ENCODE data around the gene CD7. TPM values are rescaled to one million over a fixed set of nuclear protein-coding genes. Genes with fewer than 3 reads are reported as not detected.
A peak's percentile ranks its signal among the peaks of the same experiment; 100 is the strongest.

The CD7 gene
- polyA plus RNA-seq, 1 of the 3 experiments (the other 2 are of a cell fraction), result 0.07 TPM

DNA sequence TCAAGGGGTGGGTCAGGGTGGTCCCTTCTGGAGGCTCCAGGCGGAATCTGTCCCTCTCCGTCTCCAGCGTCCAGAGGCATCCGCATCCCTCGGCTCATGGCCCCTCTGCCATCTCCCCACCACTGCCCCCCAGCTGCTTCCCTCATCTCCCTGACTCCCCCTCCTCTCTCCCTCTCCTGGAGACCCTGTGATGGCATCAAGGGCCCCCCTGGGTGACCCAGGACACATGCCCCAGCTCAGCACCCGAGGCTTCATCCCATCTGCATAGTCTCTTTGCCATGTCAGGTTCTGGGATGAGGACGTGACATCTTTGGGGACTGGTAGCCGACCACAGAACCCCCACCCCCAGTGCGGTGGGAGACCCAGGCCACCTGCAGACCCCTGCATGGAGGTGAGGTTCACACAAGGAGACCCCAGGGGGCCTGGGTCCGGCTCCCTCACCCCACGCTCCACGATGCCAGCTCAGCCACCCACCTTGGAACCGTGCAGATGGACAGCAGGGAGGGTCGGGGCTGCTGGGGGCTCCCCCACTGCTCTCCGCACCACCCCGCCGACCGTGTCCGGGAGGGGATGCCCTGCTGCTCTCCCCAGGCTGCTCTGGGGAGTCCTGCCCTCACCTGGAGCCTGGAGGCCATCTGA, 12.4 kb upstream of the CD7 start:
- Histone ChIP-seq H3K27ac (ENCODE audit: low read depth in 2 of 2, low read length in 1 of 2) (no peak overlapping the region), H3K9ac (no peak overlapping the region), H3K9me3 (no peaks in the 10 kb centered on the region), H3F3A (replicated peaks; ENCODE audit: insufficient read depth) (no peaks in the 10 kb centered on the region), H3K79me2 (ENCODE audit: insufficient read depth) (no peaks in the 10 kb centered on the region), H4K20me1 (ENCODE audit: insufficient read depth) (no peaks in the 10 kb centered on the region), H3K36me3 (replicated peaks in 1 of 2; ENCODE audit: control insufficient read depth in 1 of 2, insufficient read depth in 2 of 2, low read length in 1 of 2) (no peaks in the 10 kb centered on the region), H3K9me2 (no peaks in the 10 kb centered on the region), H3K27me3 (ENCODE audit: insufficient read depth) (no peaks in the 10 kb centered on the region; the same call in none of the 2 replicates), H3K4me1 (ENCODE audit: control insufficient read depth in 1 of 2, insufficient read depth in 2 of 2, low read depth in 1 of 2, low read length in 1 of 2) (peaks cover 15 to 43% of the 10 kb centered on the region in 2 experiments; a peak in 3 of 4 replicates), H2AFZ (ENCODE audit: low read depth) (no peak overlapping the region), H3K4me3 (ENCODE audit: low read depth in 2 of 2, low read length in 1 of 2) (peak overlapping the region in 1 of 2 experiments; percentile 21; a peak in 1 of 4 replicates), H3K4me2 (peak overlapping the region; percentile 59; the same call in 1 of the 2 replicates)
- no peak for DNase-seq
- ChIA-PET CTCF (interaction anchor here (0.9 to 9.9 kb wide), 12 partner anchors 8 to 94 kb away, joined by 3 to 78 read pairs (median 5); no protein-coding TSS in a partner anchor), POLR2A (interaction anchor here (0.7 to 1.7 kb wide), 5 partner anchors 13 to 57 kb away, joined by 3 to 4 read pairs (median 3); partner anchors contain the start of gene CSNK1D)
- TF ChIP-seq CHD2 (IDR thresholded peaks at IDR 0.05; ENCODE audit: low read length, partially characterized antibody), result no peak
- TF ChIP-seq, protein P1, sequence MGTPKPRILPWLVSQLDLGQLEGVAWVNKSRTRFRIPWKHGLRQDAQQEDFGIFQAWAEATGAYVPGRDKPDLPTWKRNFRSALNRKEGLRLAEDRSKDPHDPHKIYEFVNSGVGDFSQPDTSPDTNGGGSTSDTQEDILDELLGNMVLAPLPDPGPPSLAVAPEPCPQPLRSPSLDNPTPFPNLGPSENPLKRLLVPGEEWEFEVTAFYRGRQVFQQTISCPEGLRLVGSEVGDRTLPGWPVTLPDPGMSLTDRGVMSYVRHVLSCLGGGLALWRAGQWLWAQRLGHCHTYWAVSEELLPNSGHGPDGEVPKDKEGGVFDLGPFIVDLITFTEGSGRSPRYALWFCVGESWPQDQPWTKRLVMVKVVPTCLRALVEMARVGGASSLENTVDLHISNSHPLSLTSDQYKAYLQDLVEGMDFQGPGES (IDR thresholded peaks at IDR 0.05; ENCODE audit: low read depth, low read length), result no peak
- TF ChIP-seq MEF2A (IDR thresholded peaks at IDR 0.05; ENCODE audit: borderline replicate concordance, low read depth), result no peak
- TF ChIP-seq ELF1 (IDR thresholded peaks at IDR 0.05), result no peak
- TF ChIP-seq, protein P2, sequence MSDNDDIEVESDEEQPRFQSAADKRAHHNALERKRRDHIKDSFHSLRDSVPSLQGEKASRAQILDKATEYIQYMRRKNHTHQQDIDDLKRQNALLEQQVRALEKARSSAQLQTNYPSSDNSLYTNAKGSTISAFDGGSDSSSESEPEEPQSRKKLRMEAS (IDR thresholded peaks at IDR 0.05; ENCODE audit: low read depth), result no peak
- no peak for TF ChIP-seq RAD21 (IDR thresholded peaks at IDR 0.05; ENCODE audit: low read length)
- TF ChIP-seq YY1 (IDR thresholded peaks at IDR 0.05; ENCODE audit: low read depth), result no peak
- no peak for TF ChIP-seq TEAD4 (IDR thresholded peaks at IDR 0.05; ENCODE audit: borderline replicate concordance, insufficient read depth)
- no peak for TF ChIP-seq NRF1 (IDR thresholded peaks at IDR 0.05; ENCODE audit: low read depth, low read length)
- no peak for TF ChIP-seq FOXJ3 (CRISPR knock-in tag; IDR thresholded peaks at IDR 0.05)
- TF ChIP-seq TCF12 (IDR thresholded peaks at IDR 0.05), result no peak
- TF ChIP-seq, protein P3, sequence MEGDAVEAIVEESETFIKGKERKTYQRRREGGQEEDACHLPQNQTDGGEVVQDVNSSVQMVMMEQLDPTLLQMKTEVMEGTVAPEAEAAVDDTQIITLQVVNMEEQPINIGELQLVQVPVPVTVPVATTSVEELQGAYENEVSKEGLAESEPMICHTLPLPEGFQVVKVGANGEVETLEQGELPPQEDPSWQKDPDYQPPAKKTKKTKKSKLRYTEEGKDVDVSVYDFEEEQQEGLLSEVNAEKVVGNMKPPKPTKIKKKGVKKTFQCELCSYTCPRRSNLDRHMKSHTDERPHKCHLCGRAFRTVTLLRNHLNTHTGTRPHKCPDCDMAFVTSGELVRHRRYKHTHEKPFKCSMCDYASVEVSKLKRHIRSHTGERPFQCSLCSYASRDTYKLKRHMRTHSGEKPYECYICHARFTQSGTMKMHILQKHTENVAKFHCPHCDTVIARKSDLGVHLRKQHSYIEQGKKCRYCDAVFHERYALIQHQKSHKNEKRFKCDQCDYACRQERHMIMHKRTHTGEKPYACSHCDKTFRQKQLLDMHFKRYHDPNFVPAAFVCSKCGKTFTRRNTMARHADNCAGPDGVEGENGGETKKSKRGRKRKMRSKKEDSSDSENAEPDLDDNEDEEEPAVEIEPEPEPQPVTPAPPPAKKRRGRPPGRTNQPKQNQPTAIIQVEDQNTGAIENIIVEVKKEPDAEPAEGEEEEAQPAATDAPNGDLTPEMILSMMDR (IDR thresholded peaks at IDR 0.05), result no peak
- TF ChIP-seq, protein P4, sequence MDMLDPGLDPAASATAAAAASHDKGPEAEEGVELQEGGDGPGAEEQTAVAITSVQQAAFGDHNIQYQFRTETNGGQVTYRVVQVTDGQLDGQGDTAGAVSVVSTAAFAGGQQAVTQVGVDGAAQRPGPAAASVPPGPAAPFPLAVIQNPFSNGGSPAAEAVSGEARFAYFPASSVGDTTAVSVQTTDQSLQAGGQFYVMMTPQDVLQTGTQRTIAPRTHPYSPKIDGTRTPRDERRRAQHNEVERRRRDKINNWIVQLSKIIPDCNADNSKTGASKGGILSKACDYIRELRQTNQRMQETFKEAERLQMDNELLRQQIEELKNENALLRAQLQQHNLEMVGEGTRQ (IDR thresholded peaks at IDR 0.05; ENCODE audit: borderline replicate concordance, low read depth, low read length), result no peak
- TF ChIP-seq FOSL2 (IDR thresholded peaks at IDR 0.05; ENCODE audit: borderline replicate concordance, low read depth), result no peak
- TF ChIP-seq RXRA (IDR thresholded peaks at IDR 0.05; ENCODE audit: borderline replicate concordance, low read depth), result no peak
- TF ChIP-seq POLR2AphosphoS5 (IDR thresholded peaks at IDR 0.05; ENCODE audit: low read depth, low read length), result no peak
- WGBS (ENCODE audit: low lambda C conversion rate), result 39% methylated on average over 18 of the region's 19 CpGs

Data from SK-N-SH (cell line).